ENCODE data around the gene CARD10.

The CARD10 gene

GRCh38 chr22:37525073-37525745, 6.0 kb upstream of the CARD10 start:
- no peak for DNase-seq

- DNase-seq, result no peak
These were observed 3.3 kb upstream of the CARD10 start for GRCh38 chr22:37522482-37522881.

GRCh38 chr22:37521236-37521739, 2.1 kb upstream of the CARD10 start:
- DNase-seq, result no peak

- no peak for DNase-seq
These were observed 1.6 kb upstream of the CARD10 start for GRCh38 chr22:37520776-37521191.

GRCh38 chr22:37518509-37519267, 527 bp downstream of the CARD10 start:
- DNase-seq, result no peak

- no peak for DNase-seq
These were observed 1.3 kb downstream of the CARD10 start for GRCh38 chr22:37517826-37518450.

GRCh38 chr22:37516456-37516855, 2.8 kb downstream of the CARD10 start:
- no peak for DNase-seq

- DNase-seq, result no peak
These were observed 3.3 kb downstream of the CARD10 start for GRCh38 chr22:37515901-37516300.

GRCh38 chr22:37514526-37515051, 4.6 kb downstream of the CARD10 start:
- DNase-seq, result no peak

- no peak for DNase-seq
These were observed 7.7 kb downstream of the CARD10 start for GRCh38 chr22:37511395-37512104.

GRCh38 chr22:37510091-37510490, 9.1 kb downstream of the CARD10 start:
- DNase-seq, result no peak

- no peak for DNase-seq
These were observed 10.0 kb downstream of the CARD10 start for GRCh38 chr22:37509059-37509860.

GRCh38 chr22:37508431-37508992, 10.7 kb downstream of the CARD10 start:
- no peak for DNase-seq

- DNase-seq, result no peak
These were observed 11.5 kb downstream of the CARD10 start for GRCh38 chr22:37507731-37508130.

GRCh38 chr22:37505989-37506388, 13.2 kb downstream of the CARD10 start:
- DNase-seq, result no peak

- DNase-seq, result no peak
These were observed 13.7 kb downstream of the CARD10 start for GRCh38 chr22:37505565-37505964.

- DNase-seq, result no peak
These were observed 14.3 kb downstream of the CARD10 start for GRCh38 chr22:37504964-37505363.

- DNase-seq, result no peak
These were observed 15.4 kb downstream of the CARD10 start for GRCh38 chr22:37503850-37504249.

GRCh38 chr22:37503183-37503683, 16.0 kb downstream of the CARD10 start:
- DNase-seq, result no peak

- no peak for DNase-seq
These were observed 16.7 kb downstream of the CARD10 start for GRCh38 chr22:37502342-37503182.
